ENCODE measurements around the gene RASSF1.

Gene RASSF1

GRCh38 chr3:50340448-50341329, at the start of gene RASSF1:
Gene RASSF1 (minus strand): TSS chr3:50340836. CDS start chr3:50340805, 31 bp downstream.
- DNase-seq = peak in 2 of 4 experiments; percentile 31 to 33

- DNase-seq = no peak
These were observed 48.8 kb upstream of the RASSF1 start for GRCh38 chr3:50389414-50389767.

- no peak for DNase-seq
These were observed 48.2 kb upstream of the RASSF1 start for GRCh38 chr3:50388720-50389413.

- no peak for DNase-seq
These were observed 47.5 kb upstream of the RASSF1 start for GRCh38 chr3:50388016-50388719.

GRCh38 chr3:50385754-50386153, 45.1 kb upstream of the RASSF1 start:
- DNase-seq = no peak

- no peak for DNase-seq
These were observed 43.1 kb upstream of the RASSF1 start for GRCh38 chr3:50383750-50384149.

- DNase-seq = no peak
These were observed 42.1 kb upstream of the RASSF1 start for GRCh38 chr3:50382722-50383121.

GRCh38 chr3:50381383-50381782, 40.7 kb upstream of the RASSF1 start:
- no peak for DNase-seq

- DNase-seq = no peak
These were observed 39.9 kb upstream of the RASSF1 start for GRCh38 chr3:50380405-50381085.

- no peak for DNase-seq
These were observed 38.1 kb upstream of the RASSF1 start for GRCh38 chr3:50378757-50379156.

GRCh38 chr3:50378024-50378423, 37.4 kb upstream of the RASSF1 start:
- no peak for DNase-seq

GRCh38 chr3:50375258-50375931, 34.8 kb upstream of the RASSF1 start:
- no peak for DNase-seq

GRCh38 chr3:50374363-50375257, 34.0 kb upstream of the RASSF1 start:
- no peak for DNase-seq

GRCh38 chr3:50373146-50374051, 32.8 kb upstream of the RASSF1 start:
- DNase-seq = no peak

GRCh38 chr3:50372349-50372748, 31.7 kb upstream of the RASSF1 start:
- no peak for DNase-seq

- DNase-seq = no peak
These were observed 30.6 kb upstream of the RASSF1 start for GRCh38 chr3:50371133-50371685.

- no peak for DNase-seq
These were observed 30.0 kb upstream of the RASSF1 start for GRCh38 chr3:50370594-50370993.

- DNase-seq = no peak
These were observed 28.5 kb upstream of the RASSF1 start for GRCh38 chr3:50369012-50369670.

- no peak for DNase-seq
These were observed 25.2 kb upstream of the RASSF1 start for GRCh38 chr3:50365842-50366220.
